CD8-positive, alpha-beta memory T cell (primary cell): Measurements from ENCODE around the gene RNF186. TPM values are rescaled to one million over a fixed set of nuclear protein-coding genes. Genes with fewer than 3 reads are reported as not detected.

Source experiments
- CTCF ChIA-PET: fragments of 350-600 bp; sonication (Branson Sonifier 250); formaldehyde crosslinking; loops from one replicate; lab custom pipeline; 2021; ENCODE audit warnings: antibody characterized with exemption; lab: Charles Lee
- POLR2A ChIA-PET: fragments of 350-600 bp; sonication (Branson Sonifier 250); formaldehyde crosslinking; loops from one replicate; lab custom pipeline; 2021; ENCODE audit warnings: antibody characterized with exemption; lab: Charles Lee
- DNase-seq, 5 donors: peaks; one replicate each; pipeline versions ENCODE4 v3.0.0 to v3.0.0-alpha.2; 2020 to 2022; ENCODE audit warnings: mixed read lengths in 1 of 5
- H3K27ac ChIP-seq: one replicate; pipeline ENCODE4 v1.7.0; 2013; ENCODE audit warnings: low read depth, mild to moderate bottlenecking, low read length, moderate library complexity
- H3K27me3 ChIP-seq: 2 replicates; pipeline ENCODE4 v1.7.0; 2013; ENCODE audit warnings: low read length, mild to moderate bottlenecking; ENCODE audit not compliant: insufficient read depth, poor library complexity, severe bottlenecking
- H3K36me3 ChIP-seq: 2 replicates; pipeline ENCODE4 v1.7.0; 2013; ENCODE audit warnings: mild to moderate bottlenecking, low read length, moderate library complexity; ENCODE audit not compliant: insufficient read depth
- H3K4me1 ChIP-seq: 2 replicates; pipeline ENCODE4 v1.7.0; 2013; ENCODE audit warnings: mild to moderate bottlenecking, low read length, moderate library complexity; ENCODE audit not compliant: insufficient read depth
- H3K4me3 ChIP-seq: 2 replicates; pipeline ENCODE4 v1.7.0; 2013; ENCODE audit warnings: mild to moderate bottlenecking, low read length
- H3K9me3 ChIP-seq: 2 replicates; pipeline ENCODE4 v1.7.0; 2013; ENCODE audit warnings: mild to moderate bottlenecking, low read length
- H3K27ac Mint-ChIP-seq, 8 donors: one replicate each; pipeline ENCODE4 v1.8.0; 2020 to 2021; ENCODE audit warnings: mixed read lengths in 8 of 8, mild to moderate bottlenecking in 6 of 8, inconsistent platforms in 3 of 8, moderate library complexity in 3 of 8
- H3K27me3 Mint-ChIP-seq, 2 donors: one replicate each; pipeline ENCODE4 v1.8.0; 2020 to 2021; ENCODE audit warnings: mixed read lengths in 2 of 2, mild to moderate bottlenecking in 1 of 2, moderate library complexity in 1 of 2
- H3K36me3 Mint-ChIP-seq, 3 donors: one replicate each; pipeline ENCODE4 v1.8.0; 2020 to 2021; ENCODE audit warnings: mixed read lengths in 3 of 3, inconsistent platforms in 1 of 3, mild to moderate bottlenecking in 1 of 3
- H3K4me1 Mint-ChIP-seq, 3 donors: one replicate each; pipeline ENCODE4 v1.8.0; 2020 to 2021; ENCODE audit warnings: mixed read lengths in 3 of 3, inconsistent platforms in 1 of 3, mild to moderate bottlenecking in 1 of 3
- H3K4me3 Mint-ChIP-seq, 7 donors: one replicate each; pipeline ENCODE4 v1.8.0; 2020 to 2021; ENCODE audit warnings: mixed read lengths in 7 of 7, mild to moderate bottlenecking in 6 of 7, moderate library complexity in 4 of 7, inconsistent platforms in 2 of 7
- H3K9me3 Mint-ChIP-seq, 5 donors: one replicate each; pipeline ENCODE4 v1.8.0; 2020 to 2022; ENCODE audit warnings: mixed read lengths in 5 of 5, mild to moderate bottlenecking in 3 of 5, moderate library complexity in 2 of 5, inconsistent platforms in 1 of 5
- polyA plus RNA-seq: library from polyadenylated mRNA; unstranded; fragments of 300-500 nt; fragmentation: Illumina TruSeq; gene quantifications from one replicate; pipeline ENCODE4 v1.2.3, GENCODE V29; 2021
- total RNA-seq, 2 experiments: library from RNA; stranded (reverse); gene quantifications; one replicate each; pipeline ENCODE4 v1.2.3, GENCODE V29; 2021

RNF186 gene
- total and polyA plus RNA-seq, 3 experiments from 2014 or later = not detected

GRCh38 chr1:19774180-19774785, 40.8 kb downstream of the RNF186 start:
- DNase-seq = no peak
- ChIA-PET POLR2A (no interaction called here), CTCF (no interaction called here)
- H3K27me3 ChIP-seq = no peaks in the 10 kb centered on the region
- H3K9me3 ChIP-seq = no peaks in the 10 kb centered on the region
- H3K4me1 ChIP-seq = no peaks in the 10 kb centered on the region
- peaks cover 13 to 80% (median 18%) of the 10 kb centered on the region in 3 donors for H3K36me3 Mint-ChIP-seq
- H3K27me3 Mint-ChIP-seq = no peaks in the 10 kb centered on the region
- H3K27ac ChIP-seq = no peak overlapping the region
- no peak overlapping the region for H3K4me3 Mint-ChIP-seq
- H3K27ac Mint-ChIP-seq = no peak overlapping the region
- no peaks in the 10 kb centered on the region for H3K9me3 Mint-ChIP-seq
- H3K4me3 ChIP-seq = no peak overlapping the region
- no peaks in the 10 kb centered on the region for H3K4me1 Mint-ChIP-seq
- H3K36me3 ChIP-seq = peaks cover 11% of the 10 kb centered on the region

- Mint-ChIP-seq H3K4me1 (no peaks in the 10 kb centered on the region), H3K27me3 (no peaks in the 10 kb centered on the region), H3K27ac (no peak overlapping the region), H3K9me3 (no peaks in the 10 kb centered on the region), H3K4me3 (no peak overlapping the region), H3K36me3 (peaks cover 5 to 76% (median 13%) of the 10 kb centered on the region in 3 donors)
- Histone ChIP-seq H3K4me3 (no peak overlapping the region), H3K9me3 (no peaks in the 10 kb centered on the region), H3K27ac (no peak overlapping the region), H3K36me3 (peaks cover 8% of the 10 kb centered on the region), H3K4me1 (no peaks in the 10 kb centered on the region), H3K27me3 (no peaks in the 10 kb centered on the region)
- ChIA-PET POLR2A (no interaction called here), CTCF (no interaction called here)
- DNase-seq = no peak
These were observed 41.6 kb downstream of the RNF186 start for GRCh38 chr1:19773485-19773884.

GRCh38 chr1:19772053-19772452, 43.0 kb downstream of the RNF186 start:
- Mint-ChIP-seq H3K4me1 (no peaks in the 10 kb centered on the region), H3K36me3 (peaks cover 0 to 73% (median 10%) of the 10 kb centered on the region in 3 donors), H3K4me3 (no peak overlapping the region), H3K27ac (no peak overlapping the region), H3K27me3 (no peaks in the 10 kb centered on the region), H3K9me3 (no peaks in the 10 kb centered on the region)
- ChIA-PET CTCF (no interaction called here), POLR2A (no interaction called here)
- no peaks in the 10 kb centered on the region for H3K4me1 ChIP-seq
- H3K27ac ChIP-seq = no peak overlapping the region
- H3K9me3 ChIP-seq = no peaks in the 10 kb centered on the region
- H3K27me3 ChIP-seq = no peaks in the 10 kb centered on the region
- H3K4me3 ChIP-seq = no peak overlapping the region
- no peak for DNase-seq
- peaks cover 8% of the 10 kb centered on the region for H3K36me3 ChIP-seq

GRCh38 chr1:19771350-19771749, 43.7 kb downstream of the RNF186 start:
- Mint-ChIP-seq H3K4me1 (no peaks in the 10 kb centered on the region), H3K9me3 (no peaks in the 10 kb centered on the region), H3K27me3 (no peaks in the 10 kb centered on the region), H3K4me3 (no peak overlapping the region), H3K27ac (peak overlapping the region in 1 of 8 donors; percentile 41), H3K36me3 (peaks cover under 1 to 74% (median 10%) of the 10 kb centered on the region in 3 donors)
- H3K36me3 ChIP-seq = peaks cover 8% of the 10 kb centered on the region
- CTCF ChIA-PET = no interaction called here
- no peaks in the 10 kb centered on the region for H3K27me3 ChIP-seq
- DNase-seq = no peak
- POLR2A ChIA-PET = interaction anchor here (0.5 kb wide), 1 partner anchor 13 kb away, joined by 3 read pairs; no protein-coding TSS in a partner anchor
- no peaks in the 10 kb centered on the region for H3K4me1 ChIP-seq
- H3K9me3 ChIP-seq = no peaks in the 10 kb centered on the region
- H3K27ac ChIP-seq = no peak overlapping the region
- no peak overlapping the region for H3K4me3 ChIP-seq

- no peaks in the 10 kb centered on the region for H3K27me3 Mint-ChIP-seq
- H3K36me3 Mint-ChIP-seq = peaks cover 5 to 77% (median 8%) of the 10 kb centered on the region in 3 donors
- H3K27ac Mint-ChIP-seq = no peak overlapping the region
- DNase-seq = no peak
- peaks cover 8% of the 10 kb centered on the region for H3K36me3 ChIP-seq
- H3K4me3 ChIP-seq = no peak overlapping the region
- no peaks in the 10 kb centered on the region for H3K4me1 Mint-ChIP-seq
- H3K27me3 ChIP-seq = no peaks in the 10 kb centered on the region
- CTCF ChIA-PET = interaction anchor here (1.2 kb wide), 1 partner anchor 9 kb away, joined by 4 read pairs; no protein-coding TSS in a partner anchor
- no peaks in the 10 kb centered on the region for H3K4me1 ChIP-seq
- no peaks in the 10 kb centered on the region for H3K9me3 Mint-ChIP-seq
- no peak overlapping the region for H3K4me3 Mint-ChIP-seq
- no peaks in the 10 kb centered on the region for H3K9me3 ChIP-seq
- no peak overlapping the region for H3K27ac ChIP-seq
- POLR2A ChIA-PET = interaction anchor here (0.6 kb wide), 1 partner anchor 22 kb away, joined by 7 read pairs; no protein-coding TSS in a partner anchor
These were observed 44.5 kb downstream of the RNF186 start for GRCh38 chr1:19770436-19771190.

- ChIA-PET CTCF (interaction anchor here (1.2 kb wide), 1 partner anchor 8 kb away, joined by 4 read pairs; no protein-coding TSS in a partner anchor), POLR2A (no interaction called here)
- Histone ChIP-seq H3K36me3 (peaks cover 4% of the 10 kb centered on the region), H3K9me3 (no peaks in the 10 kb centered on the region), H3K27me3 (no peaks in the 10 kb centered on the region), H3K27ac (no peak overlapping the region), H3K4me1 (no peaks in the 10 kb centered on the region), H3K4me3 (no peak overlapping the region)
- DNase-seq = no peak
- H3K4me3 Mint-ChIP-seq = no peak overlapping the region
- H3K36me3 Mint-ChIP-seq = peaks cover 9 to 74% (median 11%) of the 10 kb centered on the region in 3 donors
- H3K4me1 Mint-ChIP-seq = no peaks in the 10 kb centered on the region
- no peaks in the 10 kb centered on the region for H3K9me3 Mint-ChIP-seq
- H3K27me3 Mint-ChIP-seq = no peaks in the 10 kb centered on the region
- peak overlapping the region in 1 of 8 donors; percentile 80 for H3K27ac Mint-ChIP-seq
These were observed 45.7 kb downstream of the RNF186 start for GRCh38 chr1:19769211-19769932.

- CTCF ChIA-PET = no interaction called here
These were observed 46.5 kb downstream of the RNF186 start for GRCh38 chr1:19768353-19769210.

More at GRCh38 chr1:19768353-19769210, 46.5 kb downstream of the RNF186 start:
- peak overlapping the region in 1 of 8 donors; percentile 80 for H3K27ac Mint-ChIP-seq
- H3K9me3 ChIP-seq = no peaks in the 10 kb centered on the region
- no peaks in the 10 kb centered on the region for H3K4me1 Mint-ChIP-seq
- POLR2A ChIA-PET = no interaction called here
- peaks cover 6 to 68% (median 9%) of the 10 kb centered on the region in 3 donors for H3K36me3 Mint-ChIP-seq
- H3K4me1 ChIP-seq = no peaks in the 10 kb centered on the region
- H3K4me3 Mint-ChIP-seq = no peak overlapping the region
- no peak overlapping the region for H3K27ac ChIP-seq
- no peaks in the 10 kb centered on the region for H3K9me3 Mint-ChIP-seq
- H3K4me3 ChIP-seq = no peak overlapping the region
- H3K27me3 ChIP-seq = no peaks in the 10 kb centered on the region
- H3K36me3 ChIP-seq = peaks cover 4% of the 10 kb centered on the region
- H3K27me3 Mint-ChIP-seq = no peaks in the 10 kb centered on the region
- no peak for DNase-seq
